CD4-positive, alpha-beta T cell treated with Interleukin-2 at 100 ng/mL for 4 hours (primary cell): ENCODE results near the gene DMBX1.

Source experiments
- DNase-seq: peaks from one replicate; pipeline ENCODE4 v3.0.0-alpha.2; 2020; ENCODE audit warnings: low spot score

DMBX1 gene

DNA sequence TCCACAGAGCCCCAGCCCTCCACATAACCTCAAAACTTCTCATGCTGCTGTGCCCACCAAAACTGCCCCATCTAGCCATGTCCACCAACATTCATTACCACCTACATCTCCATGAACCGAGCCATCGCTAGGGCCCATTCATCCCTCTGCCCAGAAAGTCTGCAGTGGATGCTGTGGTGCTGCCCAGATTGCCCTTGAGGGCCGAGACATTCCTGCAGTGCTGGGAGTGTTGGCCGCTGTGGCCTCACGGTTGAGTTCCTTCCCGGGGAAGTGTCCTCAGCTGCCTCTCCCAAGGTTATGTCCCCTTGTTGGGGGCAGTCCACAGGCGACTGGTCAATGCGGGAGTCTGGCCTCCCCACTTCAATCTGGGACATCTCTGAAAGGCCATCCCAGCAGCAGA lies 30.3 kb upstream of the DMBX1 start:
- DNase-seq: no peak

DNA sequence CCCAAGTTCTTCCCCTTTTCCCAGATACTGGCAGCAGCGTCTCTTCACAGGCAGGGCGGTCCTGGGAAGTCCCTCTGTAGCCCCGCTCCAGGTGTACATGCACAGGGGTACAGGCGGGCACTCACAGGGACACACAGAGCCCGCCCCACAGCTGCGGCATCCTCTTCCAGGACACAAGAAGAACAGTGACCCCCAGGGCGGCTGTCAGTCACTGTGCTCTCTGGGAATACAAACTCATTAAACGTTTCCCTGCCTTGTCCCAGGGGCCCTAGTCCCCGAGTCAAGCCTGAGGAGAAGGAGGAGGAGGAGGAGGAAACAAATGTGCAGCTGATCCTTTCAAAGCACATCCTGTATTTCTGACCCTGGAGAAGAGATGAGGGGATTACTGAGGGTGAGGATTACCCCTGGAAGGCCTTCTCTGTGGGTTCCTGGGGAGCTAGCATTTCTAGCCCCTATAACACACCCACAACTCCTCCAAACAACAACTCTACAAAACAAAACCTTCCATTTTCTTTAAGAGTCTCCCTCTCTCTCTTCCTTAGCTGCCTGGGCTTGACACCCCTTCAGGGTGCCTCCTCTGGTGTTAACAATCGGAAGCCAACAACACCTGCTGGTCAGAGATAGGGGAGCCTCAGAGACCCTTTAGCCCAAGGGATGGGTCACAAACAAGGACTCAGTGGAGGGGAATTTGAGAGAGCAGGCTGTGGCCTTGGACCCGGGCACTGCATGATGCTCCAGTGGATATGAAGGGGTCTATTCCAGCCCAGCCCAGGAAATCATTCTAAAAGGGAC lies 28.4 kb upstream of the DMBX1 start:
- DNase-seq: no peak

DNA sequence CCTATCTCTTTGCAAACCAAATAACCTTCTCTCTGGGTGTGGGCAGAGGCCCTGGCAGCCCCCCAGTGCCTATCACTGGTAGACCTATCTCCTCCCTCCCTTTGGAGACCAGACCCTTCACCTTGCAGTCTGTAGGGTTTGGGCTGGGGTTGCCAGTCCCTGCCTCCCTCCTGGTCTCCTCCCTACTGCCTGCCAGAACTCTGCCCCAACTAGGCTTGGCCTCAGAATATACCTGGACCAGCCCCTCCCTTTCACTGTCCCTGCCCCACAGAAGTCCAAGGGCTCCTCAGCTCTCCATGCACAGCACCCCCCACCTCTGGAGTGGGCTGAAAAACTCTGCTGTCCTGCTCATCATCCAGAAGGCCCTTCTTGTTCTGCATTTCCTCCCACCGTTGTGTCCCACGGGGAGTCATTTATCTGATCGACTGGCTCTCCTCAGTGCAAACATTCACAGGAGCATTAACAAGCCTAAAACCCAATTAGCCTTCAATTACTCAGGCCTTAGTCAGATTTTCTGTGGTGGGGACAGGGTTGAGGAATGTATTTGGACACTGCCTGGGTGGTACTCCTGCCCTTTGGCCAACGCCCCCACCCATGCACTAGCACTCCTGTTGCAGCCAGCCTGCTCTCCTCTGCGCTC lies 27.7 kb upstream of the DMBX1 start:
- no peak for DNase-seq

DNA sequence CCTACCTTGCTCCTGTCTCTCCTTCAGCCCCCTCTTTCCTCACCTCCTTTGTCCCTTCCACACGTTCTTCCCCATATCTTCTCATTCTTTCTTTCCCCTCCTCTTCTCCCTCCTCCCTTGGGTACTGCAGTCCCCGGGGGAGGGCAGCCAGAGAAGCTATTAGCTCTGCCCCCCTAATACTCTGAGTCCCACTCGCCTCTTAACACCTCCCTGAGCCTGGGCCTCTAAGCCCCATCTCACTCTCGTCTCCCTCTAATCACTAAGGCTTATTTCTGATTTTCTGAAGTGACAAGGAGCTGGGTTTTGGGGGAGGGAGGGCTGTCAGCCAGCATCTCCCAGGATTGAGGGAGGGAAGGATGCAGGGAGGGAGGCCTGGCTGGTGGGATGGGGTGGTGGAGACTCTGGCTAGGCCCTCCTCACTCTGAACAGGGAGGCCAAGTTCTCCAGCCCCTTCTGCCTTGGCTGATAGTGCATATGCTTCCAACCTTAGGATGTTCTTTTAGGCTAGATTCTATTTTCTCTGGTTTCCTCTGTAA lies 25.6 kb upstream of the DMBX1 start:
- no peak for DNase-seq

DNA sequence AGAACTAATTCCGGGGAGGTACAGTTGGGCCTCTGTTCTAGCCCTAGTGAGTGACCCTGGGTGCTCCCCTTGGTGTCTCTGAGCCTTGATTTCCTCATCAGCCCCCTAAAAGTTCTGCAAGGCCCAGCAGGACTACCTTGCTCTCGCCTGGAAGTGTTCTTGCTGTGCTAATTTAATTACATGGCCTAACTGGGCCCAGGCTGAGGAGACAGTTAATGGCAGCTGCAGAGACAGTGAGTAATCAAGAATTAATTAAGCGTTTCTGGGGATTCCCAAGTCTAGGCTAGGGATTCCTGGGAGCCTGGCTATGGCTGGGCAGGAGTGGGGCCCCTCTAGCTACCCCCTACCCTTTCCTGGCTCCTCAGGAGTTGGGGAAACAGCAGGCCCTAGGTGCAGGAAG lies 24.7 kb upstream of the DMBX1 start:
- DNase-seq: no peak

DNA sequence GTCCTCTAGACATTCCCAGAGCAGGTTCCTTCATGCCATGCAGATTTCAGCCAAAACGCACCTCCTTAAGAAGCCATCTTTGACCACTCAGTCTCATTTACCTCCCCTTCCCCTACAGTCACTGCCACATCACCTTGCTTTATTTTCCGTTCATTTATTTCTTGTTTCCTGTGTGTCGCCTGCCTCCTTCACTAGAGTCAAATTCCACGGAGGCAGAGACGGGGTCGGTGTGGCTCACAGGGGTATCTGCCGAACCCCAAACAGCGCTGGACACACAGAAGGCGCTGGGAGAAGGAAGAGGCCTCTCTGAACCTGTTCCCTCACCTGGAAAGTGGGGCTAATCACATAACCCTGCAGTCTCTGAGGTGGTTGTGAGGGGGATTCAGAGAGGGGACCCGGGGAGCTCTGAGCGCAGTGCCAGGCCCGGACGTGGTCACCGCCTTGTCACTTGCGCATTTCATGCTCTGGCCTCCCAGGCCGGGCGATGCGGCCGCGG lies 23.6 kb upstream of the DMBX1 start:
- DNase-seq: no peak

DNA sequence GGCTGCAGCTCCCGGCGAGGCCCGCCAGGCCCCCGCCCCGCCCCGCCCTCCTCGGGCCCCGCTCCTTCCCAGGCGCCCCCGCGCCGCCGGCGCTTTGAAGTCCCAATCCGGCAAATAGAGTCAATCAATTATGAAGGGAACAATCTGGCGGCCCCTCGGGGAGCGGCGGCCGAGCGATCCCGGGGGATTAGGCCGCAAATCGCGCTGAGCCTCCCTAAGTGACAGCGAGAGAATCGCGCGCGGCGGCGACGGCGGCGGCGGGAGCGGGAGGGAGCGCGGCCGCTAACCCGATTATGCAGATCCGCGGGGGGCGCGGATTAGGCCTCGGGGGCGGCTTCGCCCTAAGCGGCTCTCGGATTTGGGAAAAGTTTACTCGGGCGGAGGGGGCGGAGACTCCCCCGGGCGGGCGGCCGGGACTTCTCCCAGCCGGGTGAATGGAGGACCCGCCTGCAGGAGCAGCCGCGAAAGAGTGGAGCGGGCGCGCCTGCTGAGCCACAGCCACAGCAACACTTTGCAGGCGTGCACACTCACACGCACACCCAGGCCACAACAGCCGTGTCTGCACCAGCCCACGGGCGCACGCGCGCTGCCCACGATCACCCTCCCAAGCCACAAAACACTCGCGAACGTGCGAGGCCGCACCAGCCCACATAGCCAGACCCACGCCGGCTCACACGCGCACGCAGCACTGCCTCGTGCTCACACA lies 23.0 kb upstream of the DMBX1 start:
- no peak for DNase-seq

DNA sequence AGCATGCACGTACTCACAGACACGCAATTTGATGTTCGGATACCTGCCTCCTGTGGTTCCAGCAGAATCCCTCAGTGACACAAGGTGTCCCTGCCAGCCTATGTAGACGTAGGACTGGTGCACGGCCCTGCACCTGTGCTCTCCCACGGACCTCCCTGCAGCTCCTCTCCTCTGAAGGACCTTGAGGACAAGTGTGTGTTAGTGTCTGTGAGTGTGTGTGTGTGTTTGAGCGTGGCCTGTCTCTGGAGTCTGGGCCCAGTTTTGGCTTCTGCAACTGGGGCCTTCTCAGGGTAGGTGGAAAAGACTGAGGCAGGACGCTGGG lies 22.5 kb upstream of the DMBX1 start:
- no peak for DNase-seq

DNA sequence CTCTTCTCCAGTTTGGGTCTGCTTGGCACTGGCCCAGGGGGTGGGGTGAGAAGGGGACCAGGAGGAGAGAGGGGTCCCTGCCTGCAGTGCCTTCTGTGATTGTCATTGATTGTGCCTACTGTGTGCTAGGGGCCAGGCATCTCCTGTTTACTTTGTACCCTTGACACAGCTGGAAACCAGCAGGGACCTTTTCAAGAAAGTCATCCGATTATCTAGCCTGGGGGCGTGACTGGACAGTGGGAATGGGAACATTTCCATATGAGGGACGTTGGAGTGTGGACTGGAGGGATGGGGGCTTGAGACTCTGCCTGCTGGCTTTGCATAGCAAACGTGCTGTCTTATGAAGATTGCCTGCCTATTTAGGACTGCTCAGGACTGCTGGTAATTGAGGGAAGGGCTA lies 19.8 kb upstream of the DMBX1 start:
- DNase-seq: no peak

DNA sequence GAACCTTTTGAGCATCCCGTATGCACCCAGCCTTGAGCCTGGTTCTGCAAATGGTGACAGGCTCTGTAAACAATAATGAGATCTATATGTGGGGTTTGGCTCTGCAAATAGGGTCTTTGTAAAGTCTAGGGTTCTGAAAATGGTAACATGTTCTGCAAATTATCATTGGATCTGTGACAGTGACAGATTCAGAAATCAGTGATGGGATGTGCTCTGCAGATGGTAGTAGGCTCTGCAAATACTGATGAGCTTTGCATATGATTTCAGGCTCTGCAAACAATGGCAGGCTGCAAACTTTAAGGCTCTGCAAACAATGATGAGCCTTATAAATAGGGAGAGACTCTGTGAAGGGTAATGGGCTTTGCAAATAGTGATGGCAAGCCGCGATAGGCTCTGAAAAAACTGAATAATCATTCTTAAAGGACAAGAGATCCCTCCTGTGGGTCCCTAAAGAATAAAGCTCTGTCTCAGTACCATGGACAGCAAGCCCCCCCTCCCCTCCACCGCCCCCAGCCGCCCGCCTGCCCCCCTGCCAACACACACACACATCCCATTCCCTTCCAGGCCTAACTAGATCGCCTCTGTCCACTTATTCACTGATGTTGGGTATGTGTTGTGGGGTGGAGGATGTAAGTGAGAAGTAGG lies 17.7 kb upstream of the DMBX1 start:
- DNase-seq: no peak

DNA sequence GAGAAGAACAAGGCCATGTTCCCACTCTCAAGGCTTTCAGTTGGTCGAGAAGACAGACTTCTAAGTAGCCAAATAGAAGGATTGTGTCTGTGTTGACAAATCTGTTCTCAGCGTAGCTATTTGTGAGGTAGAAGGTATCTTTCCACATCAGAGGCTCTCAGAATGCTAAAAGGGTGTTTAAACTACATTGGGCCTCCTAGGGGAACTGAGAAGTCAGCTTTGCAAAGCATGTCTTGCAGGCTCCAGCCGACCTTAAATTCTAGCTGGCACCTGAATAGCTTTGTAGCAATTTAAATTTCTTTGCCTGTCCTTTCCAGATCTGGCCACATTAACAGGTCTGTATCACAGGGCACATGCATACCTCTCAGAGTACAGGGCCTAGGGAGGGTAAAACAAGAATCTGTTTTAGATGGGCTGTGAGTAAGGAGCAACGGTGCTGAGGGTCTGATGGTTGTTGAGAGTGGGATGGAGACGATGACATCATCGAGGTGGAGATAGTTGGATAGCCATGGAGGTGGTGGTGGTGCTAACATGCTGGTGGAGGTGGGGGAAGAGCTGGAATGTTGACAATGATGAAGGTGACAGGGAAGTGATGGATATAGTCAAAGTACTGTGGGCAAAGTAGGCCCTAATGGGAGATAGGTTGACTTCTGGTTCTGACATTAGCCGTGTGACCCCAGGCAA lies 17.0 kb upstream of the DMBX1 start:
- DNase-seq: no peak

DNA sequence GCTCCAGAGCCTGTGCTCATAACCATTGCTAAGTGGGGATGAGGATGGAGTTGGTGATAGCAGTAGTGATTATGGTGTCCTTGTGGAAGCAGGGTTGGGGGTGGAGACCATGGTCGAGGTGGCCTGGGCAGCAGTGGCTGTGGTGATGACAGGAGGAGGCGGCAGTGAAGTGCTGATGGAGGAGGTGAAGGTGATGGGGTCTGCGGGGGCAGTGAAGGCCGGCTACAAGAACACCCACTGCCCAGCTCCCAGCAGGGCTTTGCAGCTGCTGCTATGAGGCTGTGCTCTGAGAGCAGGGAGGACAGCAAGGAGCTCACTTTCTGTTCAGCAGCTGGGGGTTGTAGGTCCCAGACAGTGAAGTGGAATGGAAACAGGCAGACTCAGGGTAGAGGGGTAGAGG lies 15.6 kb upstream of the DMBX1 start:
- DNase-seq: no peak

DNA sequence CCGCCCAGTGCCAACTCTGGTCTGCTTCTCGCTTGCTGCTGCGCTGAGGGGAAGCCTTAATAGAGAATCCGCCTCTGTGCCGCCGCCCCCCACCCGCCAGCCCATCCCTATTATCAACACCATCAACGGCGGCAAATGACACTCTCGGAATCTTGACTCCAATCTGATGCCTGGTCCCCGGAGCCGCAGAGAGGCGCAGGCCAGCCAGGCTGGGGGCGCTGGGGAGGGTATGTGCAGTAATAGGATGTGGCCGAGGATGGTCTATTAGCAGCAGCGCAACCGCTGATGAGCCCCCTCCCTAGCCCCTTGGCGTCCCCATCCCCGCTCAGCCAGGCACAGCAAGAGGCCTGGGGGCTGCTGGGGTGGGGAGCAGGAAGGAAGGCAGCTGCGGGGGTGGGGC lies 15.1 kb upstream of the DMBX1 start:
- no peak for DNase-seq

DNA sequence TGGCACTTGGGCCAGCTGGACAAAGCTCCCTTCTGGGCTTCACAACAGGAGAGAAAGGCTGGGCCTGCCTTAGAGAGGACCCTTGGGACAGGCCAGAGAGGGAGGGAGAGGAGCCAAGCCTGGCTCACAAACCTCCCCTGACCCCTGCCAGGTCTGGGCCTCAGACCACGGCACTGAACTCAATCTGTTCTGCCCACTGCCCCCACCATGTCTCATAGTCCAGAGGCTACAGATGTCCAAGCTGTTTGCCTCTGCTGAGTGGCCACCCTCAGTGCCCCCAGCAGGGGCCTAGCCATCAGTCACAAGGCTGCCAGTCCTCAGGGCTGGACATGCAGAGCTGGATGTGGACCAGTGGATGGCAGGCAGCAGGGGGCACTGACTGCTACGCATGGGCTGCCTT lies 13.0 kb upstream of the DMBX1 start:
- DNase-seq: no peak

DNA sequence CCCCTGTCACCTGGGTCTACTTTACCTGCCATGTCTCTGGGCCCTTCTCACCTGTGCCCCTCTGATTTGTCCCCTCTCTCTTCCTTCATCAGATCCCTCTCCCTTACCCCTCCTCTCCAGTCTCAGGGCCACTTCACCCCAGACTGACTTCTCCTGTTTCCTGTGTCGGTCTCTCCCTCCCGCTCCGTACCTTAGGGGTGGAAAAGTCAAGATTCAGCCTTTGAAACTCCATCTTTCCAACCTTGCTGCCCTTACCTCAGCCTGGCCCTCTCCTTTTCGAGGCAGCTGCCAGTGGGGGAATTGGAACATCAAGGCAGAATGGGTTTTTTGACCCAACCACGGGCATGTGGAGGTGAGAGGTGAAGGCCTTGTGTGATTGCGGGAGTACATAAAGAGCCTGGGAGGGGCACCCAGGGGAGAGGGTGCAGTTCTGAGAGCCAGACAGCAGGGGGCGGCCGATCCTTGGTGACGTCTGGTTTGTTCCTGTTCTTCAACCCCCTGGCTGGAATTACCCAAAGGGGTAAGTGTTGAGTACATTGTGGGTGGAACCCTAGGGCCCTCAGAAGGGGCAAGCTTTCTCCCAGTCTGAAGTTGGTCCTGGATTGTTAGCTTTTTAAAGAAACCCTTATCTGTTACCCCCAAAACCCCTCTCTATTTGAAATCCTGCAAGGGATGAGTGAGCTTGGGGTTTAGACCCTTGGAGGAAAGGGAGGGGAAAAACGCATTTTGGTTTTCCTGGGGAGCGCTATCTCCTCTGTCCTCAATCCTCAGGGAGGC lies 12.3 kb upstream of the DMBX1 start:
- peak; percentile 76 for DNase-seq

DNA sequence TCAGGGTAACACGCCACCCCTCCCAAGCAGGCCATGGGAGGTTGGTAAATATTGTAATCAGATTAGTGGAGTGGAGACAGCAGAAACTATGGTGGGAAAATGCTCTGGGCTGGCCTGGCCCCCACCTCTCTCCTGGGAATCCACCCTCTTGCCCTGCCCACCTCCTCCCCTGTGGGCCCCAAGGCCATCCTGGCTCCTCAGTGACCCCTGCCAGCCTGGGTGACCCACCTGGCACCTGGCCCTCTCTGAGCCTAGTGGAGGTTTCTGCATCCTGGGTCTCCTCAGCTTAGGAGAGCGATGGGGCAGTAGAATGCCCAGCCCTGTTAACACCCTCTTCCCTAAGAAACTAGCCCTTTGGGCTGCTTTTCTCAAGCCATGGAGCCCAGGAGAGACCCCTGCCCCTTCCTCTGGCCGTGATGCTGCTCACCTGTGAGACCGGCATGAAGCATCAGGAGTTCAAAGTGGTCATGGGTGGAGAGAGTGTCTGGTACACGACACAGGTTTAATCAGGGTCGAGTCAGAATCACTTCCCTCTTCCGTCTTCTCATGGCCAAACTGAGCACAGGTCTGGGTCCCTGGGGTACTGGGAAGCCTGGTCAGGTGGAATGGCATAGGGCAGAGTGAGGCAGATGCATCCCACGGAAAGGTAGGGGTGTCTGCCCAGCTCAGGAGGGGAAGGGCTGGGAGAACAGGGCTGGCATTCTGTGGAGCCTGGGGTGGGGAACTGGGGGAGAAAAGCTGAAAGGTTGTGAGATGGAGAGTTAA lies 10.7 kb upstream of the DMBX1 start:
- DNase-seq: no peak

DNA sequence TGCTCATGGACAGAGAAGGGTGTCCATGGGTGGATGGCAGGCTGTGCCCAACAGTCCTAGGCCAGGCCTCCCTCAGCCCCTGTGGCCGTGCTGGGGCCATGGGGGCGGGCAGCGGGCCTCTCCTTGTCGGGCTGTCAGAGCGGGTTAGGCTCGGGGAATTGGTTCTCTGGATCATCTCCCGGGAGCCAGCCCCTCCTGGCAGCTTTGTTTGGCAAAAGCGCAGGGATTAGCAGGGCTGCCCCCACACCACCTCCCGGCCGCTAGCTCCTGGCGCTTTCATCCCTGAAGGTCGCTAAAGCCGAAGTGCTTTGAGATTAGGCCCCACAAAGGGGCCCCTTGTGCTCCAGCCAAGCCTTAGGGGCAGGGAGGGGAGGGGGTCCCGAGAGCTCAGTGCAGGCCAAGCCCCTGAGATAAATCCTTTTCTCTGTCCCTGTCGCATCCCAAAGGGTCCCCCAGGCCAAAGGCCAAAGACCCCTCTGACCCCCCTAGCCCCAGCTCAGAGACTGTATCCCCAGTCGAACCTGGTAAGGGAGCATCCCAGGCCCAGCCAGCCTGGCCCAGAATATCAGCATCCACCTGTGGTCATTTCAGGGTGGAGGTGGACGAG lies 9.8 kb upstream of the DMBX1 start:
- no peak for DNase-seq

DNA sequence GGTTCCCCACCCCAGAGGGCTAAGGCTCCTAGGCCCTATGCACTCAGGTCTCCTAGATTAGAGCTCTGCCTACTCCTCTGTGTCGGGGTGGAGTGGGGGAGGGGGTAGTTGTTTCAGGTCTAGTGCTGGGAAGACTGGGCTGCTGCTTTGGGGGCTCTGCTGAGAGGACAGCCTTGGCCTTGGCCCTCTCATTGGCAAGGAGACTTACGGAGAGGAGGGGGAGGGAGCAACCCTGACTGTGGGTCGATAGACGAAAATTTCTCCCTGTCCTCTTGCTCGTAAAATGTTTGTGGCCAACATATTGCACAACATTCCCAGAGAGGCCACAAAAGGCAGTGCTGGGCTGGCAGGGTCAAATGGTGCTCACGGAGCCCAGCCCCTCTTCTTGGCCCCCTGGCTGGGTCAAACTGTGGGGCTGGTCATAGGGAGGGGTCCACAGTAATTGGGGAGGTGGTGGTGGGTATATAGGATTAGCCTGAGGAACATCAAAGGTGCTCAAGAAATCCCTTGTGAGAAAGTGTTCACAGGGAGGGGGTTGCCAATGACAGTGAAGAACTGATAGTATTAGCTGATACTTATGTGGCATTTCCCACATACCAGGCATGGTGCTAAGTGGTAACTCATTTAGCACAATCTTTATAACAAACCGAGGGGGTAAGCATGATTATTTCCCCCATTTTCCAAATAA lies 8.5 kb upstream of the DMBX1 start:
- DNase-seq: no peak

DNA sequence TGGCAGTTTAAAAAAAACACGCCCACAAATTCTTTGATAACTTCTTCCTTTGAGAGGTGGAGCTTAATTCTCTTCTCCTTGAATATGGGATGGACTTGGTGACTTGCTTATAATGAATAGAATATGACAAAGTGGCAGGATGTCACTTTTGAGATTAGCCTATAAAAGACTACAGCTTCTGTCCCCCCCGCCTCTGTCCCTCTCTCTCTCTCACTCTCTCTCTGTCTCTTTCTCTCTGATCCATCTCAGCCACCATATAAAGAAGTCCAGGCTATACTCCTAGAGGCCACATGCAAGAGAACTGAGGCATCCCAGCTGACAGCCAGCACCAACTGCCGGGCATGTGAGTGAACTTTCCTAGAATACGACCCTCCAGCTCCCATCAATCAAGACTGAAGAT lies 7.7 kb upstream of the DMBX1 start:
- no peak for DNase-seq
